OCI-LY3 (cell line): ENCODE measurements around the gene OTOG.

Source experiments
- H2AFZ ChIP-seq: fragments of 200-600, 300-600 bp; shearing (Covaris generic); 2 replicates; pipeline ENCODE4 v1.6.0; 2014; ENCODE audit warnings: antibody characterized with exemption, low read depth, low read length
- H3K27ac ChIP-seq: fragments of 200-600, 300-600 bp; sonication (generic); 2 replicates; pipeline ENCODE4 v1.5.1; 2014; ENCODE audit warnings: mild to moderate bottlenecking, low read length, moderate library complexity, mixed read lengths
- H3K27me3 ChIP-seq: fragments of 200-600, 300-600 bp; sonication (generic); 2 replicates; pipeline ENCODE4 v1.6.1; 2014; ENCODE audit warnings: low read depth, low read length, mixed read lengths
- H3K36me3 ChIP-seq: fragments of 200-600, 300-600 bp; sonication (generic); replicated peaks from 2 replicates; pipeline ENCODE3; 2014; ENCODE audit warnings: low read depth, low read length, mixed read lengths
- H3K4me1 ChIP-seq: fragments of 300-600, 200-600 bp; sonication (generic); 2 replicates; pipeline ENCODE4 v1.6.1; 2014; ENCODE audit warnings: low read length, mixed read lengths
- H3K4me2 ChIP-seq: fragments of 200-600, 300-600 bp; sonication (generic); 2 replicates; pipeline ENCODE4 v1.6.1; 2014; ENCODE audit warnings: low read length, mixed read lengths
- H3K4me3 ChIP-seq: fragments of 300-600, 200-600 bp; sonication (generic); 2 replicates; pipeline ENCODE4 v1.5.1; 2014; ENCODE audit warnings: antibody characterized with exemption, mild to moderate bottlenecking, low read length, moderate library complexity
- H3K79me2 ChIP-seq: fragments of 300-600, 200-600 bp; shearing (Covaris generic); 2 replicates; pipeline ENCODE4 v1.6.1; 2014; ENCODE audit warnings: mild to moderate bottlenecking, low read length, mixed read lengths
- H3K9ac ChIP-seq: fragments of 300-600, 200-600 bp; shearing (Covaris generic); 2 replicates; pipeline ENCODE4 v1.6.0; 2014; ENCODE audit warnings: mild to moderate bottlenecking, low read length, moderate library complexity
- H3K9me3 ChIP-seq: fragments of 200-600, 300-600 bp; shearing (Covaris generic); 2 replicates; pipeline ENCODE4 v1.6.1; 2014; ENCODE audit warnings: low read length, mixed read lengths; ENCODE audit not compliant: insufficient read depth
- H4K20me1 ChIP-seq: fragments of 200-600, 300-600 bp; sonication (generic); 2 replicates; pipeline ENCODE4 v1.6.1; 2016; ENCODE audit warnings: low read length, mixed read lengths; ENCODE audit not compliant: insufficient read depth
- EZH2phosphoT487 ChIP-seq: fragments of 200-600 bp; shearing (Covaris generic); IDR thresholded peaks from 2 replicates; pipeline ENCODE4 v1.6.1; 2018; ENCODE audit warnings: antibody characterized with exemption, mixed run types, low read depth
- TF ChIP-seq, protein P1 (sequence below): fragments of 200-600, 300-600 bp; sonication (generic); IDR thresholded peaks from 2 replicates; pipeline ENCODE4 v1.5.1; 2014; ENCODE audit warnings: antibody characterized with exemption, low read length, low read depth

OTOG gene

DNA sequence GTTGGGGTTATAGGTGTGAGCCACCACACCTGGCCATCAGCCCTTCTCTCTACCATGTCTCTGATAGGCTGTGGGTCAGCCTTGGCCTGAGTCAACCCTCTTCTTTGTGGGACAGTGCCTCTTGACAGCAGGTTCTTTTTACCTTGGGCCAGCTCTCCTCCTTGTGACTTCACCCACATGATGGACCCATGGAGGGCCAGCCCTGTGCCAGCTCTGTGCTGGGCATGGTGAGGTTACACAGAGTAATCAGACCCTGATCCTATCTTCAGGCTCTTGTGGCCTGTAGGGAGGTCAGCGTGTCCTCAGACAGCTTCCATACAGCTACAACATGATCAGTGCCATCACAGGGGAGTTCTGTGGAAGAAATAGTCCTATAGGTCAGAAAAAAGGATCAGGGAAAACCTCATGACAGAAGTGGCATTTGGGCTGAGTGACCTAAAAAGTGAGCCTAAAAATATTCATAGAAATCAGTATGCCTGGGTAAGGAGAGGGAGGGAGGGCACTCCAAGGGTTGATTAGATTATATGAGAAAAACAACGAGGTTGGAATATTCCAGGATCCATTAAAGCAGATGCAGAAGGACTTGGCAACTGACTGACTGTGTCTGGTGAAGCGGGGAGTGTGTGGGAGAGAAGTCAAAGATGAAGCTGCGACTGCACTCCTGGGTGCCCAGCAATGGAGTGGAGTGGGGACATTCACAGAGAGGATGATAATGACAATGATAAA lies 17.1 kb downstream of the OTOG start:
- H3K27ac ChIP-seq = no peak overlapping the region
- H3K4me3 ChIP-seq = no peak overlapping the region
- H3K36me3 ChIP-seq = no peaks in the 10 kb centered on the region
- H3K4me1 ChIP-seq = peaks cover 19% of the 10 kb centered on the region; the same call in 1 of the 2 replicates
- H2AFZ ChIP-seq = no peak overlapping the region
- no peak for TF ChIP-seq EZH2phosphoT487
- TF ChIP-seq, protein P1, sequence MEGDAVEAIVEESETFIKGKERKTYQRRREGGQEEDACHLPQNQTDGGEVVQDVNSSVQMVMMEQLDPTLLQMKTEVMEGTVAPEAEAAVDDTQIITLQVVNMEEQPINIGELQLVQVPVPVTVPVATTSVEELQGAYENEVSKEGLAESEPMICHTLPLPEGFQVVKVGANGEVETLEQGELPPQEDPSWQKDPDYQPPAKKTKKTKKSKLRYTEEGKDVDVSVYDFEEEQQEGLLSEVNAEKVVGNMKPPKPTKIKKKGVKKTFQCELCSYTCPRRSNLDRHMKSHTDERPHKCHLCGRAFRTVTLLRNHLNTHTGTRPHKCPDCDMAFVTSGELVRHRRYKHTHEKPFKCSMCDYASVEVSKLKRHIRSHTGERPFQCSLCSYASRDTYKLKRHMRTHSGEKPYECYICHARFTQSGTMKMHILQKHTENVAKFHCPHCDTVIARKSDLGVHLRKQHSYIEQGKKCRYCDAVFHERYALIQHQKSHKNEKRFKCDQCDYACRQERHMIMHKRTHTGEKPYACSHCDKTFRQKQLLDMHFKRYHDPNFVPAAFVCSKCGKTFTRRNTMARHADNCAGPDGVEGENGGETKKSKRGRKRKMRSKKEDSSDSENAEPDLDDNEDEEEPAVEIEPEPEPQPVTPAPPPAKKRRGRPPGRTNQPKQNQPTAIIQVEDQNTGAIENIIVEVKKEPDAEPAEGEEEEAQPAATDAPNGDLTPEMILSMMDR = no peak
- no peak overlapping the region for H3K9ac ChIP-seq
- peaks cover 5% of the 10 kb centered on the region; the same call in 1 of the 2 replicates for H3K27me3 ChIP-seq
- no peaks in the 10 kb centered on the region for H3K9me3 ChIP-seq
- H3K79me2 ChIP-seq = no peaks in the 10 kb centered on the region
- H3K4me2 ChIP-seq = no peak overlapping the region
- H4K20me1 ChIP-seq = no peaks in the 10 kb centered on the region

DNA sequence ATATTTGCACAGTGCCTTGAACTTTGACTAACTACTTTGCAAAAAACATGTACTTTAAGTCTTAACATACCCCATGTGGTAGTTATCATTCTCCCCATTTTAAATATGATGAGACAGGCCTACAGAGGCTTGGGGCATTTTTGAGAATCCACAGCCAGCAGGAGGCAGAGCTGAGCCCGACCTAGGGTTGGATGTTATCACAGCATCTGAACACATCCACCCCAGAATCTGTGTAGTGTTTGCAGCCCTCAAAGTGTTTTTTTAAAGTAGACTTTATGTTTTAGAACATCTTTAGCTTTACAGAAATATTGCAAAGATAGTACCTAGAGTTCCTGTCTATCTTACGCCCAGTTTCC lies 17.6 kb downstream of the OTOG start:
- no peak overlapping the region for H2AFZ ChIP-seq
- H3K79me2 ChIP-seq = no peaks in the 10 kb centered on the region
- H3K9me3 ChIP-seq = no peaks in the 10 kb centered on the region
- no peak overlapping the region for H3K4me2 ChIP-seq
- no peak overlapping the region for H3K27ac ChIP-seq
- no peaks in the 10 kb centered on the region for H4K20me1 ChIP-seq
- peaks cover 5% of the 10 kb centered on the region; the same call in 1 of the 2 replicates for H3K27me3 ChIP-seq
- H3K4me3 ChIP-seq = no peak overlapping the region
- no peak for TF ChIP-seq EZH2phosphoT487
- TF ChIP-seq, protein P1 = peak; percentile 46
- H3K9ac ChIP-seq = no peak overlapping the region
- H3K4me1 ChIP-seq = peaks cover 19% of the 10 kb centered on the region; the same call in 1 of the 2 replicates
- no peaks in the 10 kb centered on the region for H3K36me3 ChIP-seq

GRCh38 chr11:17568944-17569343 lies 21.9 kb downstream of the OTOG start:
- no peak overlapping the region for H2AFZ ChIP-seq
- H3K36me3 ChIP-seq = no peaks in the 10 kb centered on the region
- no peaks in the 10 kb centered on the region for H4K20me1 ChIP-seq
- no peaks in the 10 kb centered on the region for H3K9me3 ChIP-seq
- TF ChIP-seq EZH2phosphoT487 = no peak
- TF ChIP-seq, protein P1 = no peak
- H3K27ac ChIP-seq = no peak overlapping the region
- peaks cover 26% of the 10 kb centered on the region; the same call in 1 of the 2 replicates for H3K4me1 ChIP-seq
- H3K4me2 ChIP-seq = no peak overlapping the region
- no peak overlapping the region for H3K9ac ChIP-seq
- no peaks in the 10 kb centered on the region for H3K27me3 ChIP-seq
- H3K4me3 ChIP-seq = no peak overlapping the region
- H3K79me2 ChIP-seq = no peaks in the 10 kb centered on the region

GRCh38 chr11:17570034-17570433 lies 23.0 kb downstream of the OTOG start:
- no peaks in the 10 kb centered on the region for H3K79me2 ChIP-seq
- no peak overlapping the region for H3K9ac ChIP-seq
- no peak overlapping the region for H3K4me3 ChIP-seq
- no peak overlapping the region for H3K4me2 ChIP-seq
- H4K20me1 ChIP-seq = no peaks in the 10 kb centered on the region
- no peak for TF ChIP-seq EZH2phosphoT487
- TF ChIP-seq, protein P1 = no peak
- H2AFZ ChIP-seq = no peak overlapping the region
- H3K27me3 ChIP-seq = no peaks in the 10 kb centered on the region
- no peaks in the 10 kb centered on the region for H3K9me3 ChIP-seq
- H3K4me1 ChIP-seq = peaks cover 26% of the 10 kb centered on the region; the same call in 1 of the 2 replicates
- H3K36me3 ChIP-seq = no peaks in the 10 kb centered on the region
- H3K27ac ChIP-seq = no peak overlapping the region
